Neural cell (in vitro differentiated cells): ENCODE measurements around the gene SPTB. TPM values are rescaled to one million over a fixed set of nuclear protein-coding genes. Genes with fewer than 3 reads are reported as not detected.

Experiments
- H2AFZ ChIP-seq: fragments of 200-600, 300-800 bp; sonication (generic), shearing (Covaris generic); 2 replicates; pipeline ENCODE4 v1.6.0; 2014; ENCODE audit warnings: low read depth, mild to moderate bottlenecking, antibody characterized with exemption, low read length, moderate library complexity
- H3F3A ChIP-seq: fragments of 200-600 bp; shearing (Covaris generic); 2 replicates; pipeline ENCODE4 v1.6.1; 2016; ENCODE audit warnings: mild to moderate bottlenecking, moderate library complexity, mixed read lengths, antibody characterized with exemption, low read length; ENCODE audit not compliant: insufficient read depth, poor library complexity, severe bottlenecking
- H3K27ac ChIP-seq: fragments of 200-600, 300-800 bp; sonication (generic), shearing (Covaris generic); 2 replicates; pipeline ENCODE4 v1.5.1; 2014; ENCODE audit warnings: mild to moderate bottlenecking, low read length, moderate library complexity
- H3K27me3 ChIP-seq: fragments of 300-800, 200-600 bp; sonication (generic), shearing (Covaris generic); 2 replicates; pipeline ENCODE4 v1.6.0; 2014; ENCODE audit warnings: mild to moderate bottlenecking, low read depth, low read length, moderate library complexity; ENCODE audit not compliant: insufficient read depth
- H3K36me3 ChIP-seq: fragments of 300-800, 200-600 bp; sonication (generic), shearing (Covaris generic); 2 replicates; pipeline ENCODE4 v1.5.1; 2014; ENCODE audit warnings: mild to moderate bottlenecking, antibody characterized with exemption, low read length, moderate library complexity; ENCODE audit not compliant: insufficient read depth
- H3K4me2 ChIP-seq: fragments of 300-800, 200-600 bp; sonication (generic), shearing (Covaris generic); 2 replicates; pipeline ENCODE4 v1.6.0; 2014; ENCODE audit warnings: mild to moderate bottlenecking, low read length
- H3K4me3 ChIP-seq: fragments of 300-800, 200-600 bp; sonication (generic), shearing (Covaris generic); 2 replicates; pipeline ENCODE4 v1.5.1; 2014; ENCODE audit warnings: mild to moderate bottlenecking, low read length, moderate library complexity
- H3K79me2 ChIP-seq: fragments of 200-600 bp; shearing (Covaris generic); replicated peaks from 2 replicates; pipeline ENCODE4 v1.6.0; 2014; ENCODE audit warnings: mild to moderate bottlenecking, low read length, moderate library complexity; ENCODE audit not compliant: insufficient read depth
- H3K9ac ChIP-seq: fragments of 300-800, 200-600 bp; sonication (generic), shearing (Covaris generic); 2 replicates; pipeline ENCODE4 v1.6.1; 2016; ENCODE audit warnings: mild to moderate bottlenecking, low read length, mixed read lengths
- H3K9me2 ChIP-seq: fragments of 200-600 bp; shearing (Covaris generic); 2 replicates; pipeline ENCODE4 v1.6.1; 2016; ENCODE audit warnings: mild to moderate bottlenecking, low read length, mixed read lengths; ENCODE audit not compliant: insufficient read depth
- H3K9me3 ChIP-seq: fragments of 200-600, 300-800 bp; sonication (generic), shearing (Covaris generic); 2 replicates; pipeline ENCODE4 v1.6.1; 2016; ENCODE audit warnings: mild to moderate bottlenecking, mixed run types, low read length, moderate library complexity, mixed read lengths
- H4K20me1 ChIP-seq: fragments of 200-600 bp; shearing (Covaris generic); 2 replicates; pipeline ENCODE4 v1.6.1; 2016; ENCODE audit warnings: mild to moderate bottlenecking, mixed run types; ENCODE audit not compliant: insufficient read depth
- CTCF ChIP-seq: fragments of 450-650 bp; IDR thresholded peaks from 2 replicates; pipeline ENCODE4 v1.5.1; 2014; ENCODE audit warnings: antibody characterized with exemption, mild to moderate bottlenecking, moderate library complexity; ENCODE audit not compliant: poor library complexity, severe bottlenecking
- EP300 ChIP-seq: fragments of 450-650 bp; conservative IDR thresholded peaks from 2 replicates; pipeline ENCODE4 v1.6.1; 2014; ENCODE audit warnings: antibody characterized with exemption, mild to moderate bottlenecking, moderate library complexity; ENCODE audit not compliant: poor library complexity, severe bottlenecking
- EZH2 ChIP-seq: fragments of 200-600, 300-800 bp; shearing (Covaris generic), sonication (generic); IDR thresholded peaks from 2 replicates; pipeline ENCODE4 v1.6.1; 2014; ENCODE audit warnings: antibody characterized with exemption, low read length, borderline replicate concordance, mild to moderate bottlenecking; ENCODE audit not compliant: insufficient read depth, poor library complexity, severe bottlenecking
- MXI1 ChIP-seq: fragments of 450-650 bp; conservative IDR thresholded peaks from 2 replicates; pipeline ENCODE4 v1.6.1; 2014; ENCODE audit warnings: antibody characterized with exemption, mild to moderate bottlenecking; ENCODE audit not compliant: poor library complexity, severe bottlenecking
- POLR2AphosphoS5 ChIP-seq: IDR thresholded peaks from 2 replicates; pipeline ENCODE4 v1.6.1; 2012
- RAD21 ChIP-seq: fragments of 450-650 bp; conservative IDR thresholded peaks from 2 replicates; pipeline ENCODE4 v1.6.1; 2014; ENCODE audit warnings: antibody characterized with exemption, mild to moderate bottlenecking, moderate library complexity
- REST ChIP-seq: IDR thresholded peaks from 2 replicates; pipeline ENCODE4 v1.6.1; 2012; ENCODE audit warnings: borderline replicate concordance
- SMC3 ChIP-seq: fragments of 450-650 bp; conservative IDR thresholded peaks from 2 replicates; pipeline ENCODE4 v1.6.1; 2014; ENCODE audit warnings: antibody characterized with exemption, mild to moderate bottlenecking, moderate library complexity; ENCODE audit not compliant: poor library complexity
- TAF1 ChIP-seq: IDR thresholded peaks from 2 replicates; pipeline ENCODE4 v1.6.1; 2012; ENCODE audit warnings: low read depth
- polyA plus RNA-seq: library from polyadenylated mRNA; depleted of rRNA; stranded (reverse); fragments of >200 nt; gene quantifications from 2 replicates; pipeline ENCODE4 v1.2.3, GENCODE V29; 2014

Gene SPTB
- polyA plus RNA-seq, 1 donor from 2014 or later: 1.9 TPM

- Histone ChIP-seq H3K9me3 (no peaks in the 10 kb centered on the region), H2AFZ (no peak overlapping the region), H3K79me2 (no peaks in the 10 kb centered on the region), H3K9me2 (no peaks in the 10 kb centered on the region), H3K36me3 (no peaks in the 10 kb centered on the region), H3F3A (no peaks in the 10 kb centered on the region), H3K4me3 (no peak overlapping the region), H4K20me1 (no peaks in the 10 kb centered on the region), H3K27me3 (no peaks in the 10 kb centered on the region), H3K4me2 (no peak overlapping the region), H3K27ac (no peak overlapping the region), H3K9ac (no peak overlapping the region)
- no peak for TF ChIP-seq EZH2
- TF ChIP-seq REST: no peak
- no peak for TF ChIP-seq SMC3
- no peak for TF ChIP-seq EP300
- TF ChIP-seq TAF1: no peak
- TF ChIP-seq POLR2AphosphoS5: no peak
- no peak for TF ChIP-seq CTCF
- no peak for TF ChIP-seq MXI1
- no peak for TF ChIP-seq RAD21
These were observed 104.5 kb downstream of the SPTB start for GRCh38 chr14:64775081-64775777.

GRCh38 chr14:64774272-64774671, 105.4 kb downstream of the SPTB start:
- Histone ChIP-seq H4K20me1 (no peaks in the 10 kb centered on the region), H3K79me2 (no peaks in the 10 kb centered on the region), H3K27ac (no peak overlapping the region), H3K9me2 (no peaks in the 10 kb centered on the region), H3K9me3 (no peaks in the 10 kb centered on the region), H3K4me3 (no peak overlapping the region), H3K36me3 (no peaks in the 10 kb centered on the region), H3K4me2 (no peak overlapping the region), H3F3A (no peaks in the 10 kb centered on the region), H3K9ac (no peak overlapping the region), H3K27me3 (no peaks in the 10 kb centered on the region), H2AFZ (no peak overlapping the region)
- TF ChIP-seq EP300: no peak
- TF ChIP-seq CTCF: no peak
- no peak for TF ChIP-seq EZH2
- no peak for TF ChIP-seq SMC3
- no peak for TF ChIP-seq MXI1
- no peak for TF ChIP-seq REST
- TF ChIP-seq RAD21: no peak
- TF ChIP-seq POLR2AphosphoS5: no peak
- TF ChIP-seq TAF1: no peak
